Germinal center (tissue), 1 donor: ENCODE data around the gene MAZ.

Experiments used
- DNase-seq: peaks from one replicate; pipeline ENCODE4 v3.0.0; 2012; ENCODE audit warnings: mixed read lengths, low spot score

Gene MAZ

GRCh38 chr16:29857133-29857760 lies 50.9 kb downstream of the MAZ start:
- no peak for DNase-seq

- no peak for DNase-seq
These were observed 52.0 kb downstream of the MAZ start for GRCh38 chr16:29858149-29858849.

DNA sequence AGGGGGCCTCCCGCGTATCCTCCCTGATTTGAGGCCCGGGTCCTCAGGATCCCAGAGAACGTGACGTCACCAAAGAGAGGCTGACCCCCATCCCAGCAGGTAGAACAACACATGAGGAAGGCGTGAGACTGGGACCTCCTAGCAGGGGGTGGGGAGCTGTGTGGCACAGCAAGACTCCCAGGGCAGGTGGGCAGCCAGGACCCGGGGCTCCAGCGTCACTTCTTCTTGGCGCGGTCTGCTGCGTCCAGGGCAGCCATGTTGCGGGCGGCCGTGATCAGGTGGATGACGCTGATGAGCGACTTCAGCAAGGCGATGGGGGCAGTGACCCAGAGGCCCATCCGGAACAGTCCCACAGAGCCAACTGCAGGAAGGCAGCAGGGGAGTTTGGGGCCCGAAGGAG lies 52.6 kb downstream of the MAZ start:
- no peak for DNase-seq

DNA sequence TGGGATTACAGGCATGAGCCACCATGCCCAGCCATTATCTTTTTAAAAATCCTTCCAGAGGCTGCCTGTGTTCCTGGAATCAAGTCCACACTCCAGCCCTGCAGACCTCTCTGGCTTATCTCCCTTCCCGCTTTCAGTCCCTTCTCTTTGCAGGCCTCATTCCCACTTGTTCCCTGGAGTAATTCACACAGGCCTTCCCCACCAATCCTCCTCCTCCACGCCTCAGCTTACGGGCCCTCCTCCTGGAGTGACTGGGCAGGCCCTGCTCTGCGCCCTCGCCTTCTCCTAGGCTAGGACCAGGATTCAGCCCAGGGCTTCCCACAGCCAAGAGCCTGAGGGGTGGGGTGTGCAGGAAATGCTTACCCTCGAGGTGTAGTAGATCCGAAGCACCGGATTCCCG lies 53.9 kb downstream of the MAZ start:
- DNase-seq: no peak
